ENCODE results near the gene FAM227A.
"Not testable (repeated sequence)": the region's sequence is repeated elsewhere in the genome, so short reads cannot be mapped to it uniquely, and the experiment has no call there.

FAM227A gene

DNA sequence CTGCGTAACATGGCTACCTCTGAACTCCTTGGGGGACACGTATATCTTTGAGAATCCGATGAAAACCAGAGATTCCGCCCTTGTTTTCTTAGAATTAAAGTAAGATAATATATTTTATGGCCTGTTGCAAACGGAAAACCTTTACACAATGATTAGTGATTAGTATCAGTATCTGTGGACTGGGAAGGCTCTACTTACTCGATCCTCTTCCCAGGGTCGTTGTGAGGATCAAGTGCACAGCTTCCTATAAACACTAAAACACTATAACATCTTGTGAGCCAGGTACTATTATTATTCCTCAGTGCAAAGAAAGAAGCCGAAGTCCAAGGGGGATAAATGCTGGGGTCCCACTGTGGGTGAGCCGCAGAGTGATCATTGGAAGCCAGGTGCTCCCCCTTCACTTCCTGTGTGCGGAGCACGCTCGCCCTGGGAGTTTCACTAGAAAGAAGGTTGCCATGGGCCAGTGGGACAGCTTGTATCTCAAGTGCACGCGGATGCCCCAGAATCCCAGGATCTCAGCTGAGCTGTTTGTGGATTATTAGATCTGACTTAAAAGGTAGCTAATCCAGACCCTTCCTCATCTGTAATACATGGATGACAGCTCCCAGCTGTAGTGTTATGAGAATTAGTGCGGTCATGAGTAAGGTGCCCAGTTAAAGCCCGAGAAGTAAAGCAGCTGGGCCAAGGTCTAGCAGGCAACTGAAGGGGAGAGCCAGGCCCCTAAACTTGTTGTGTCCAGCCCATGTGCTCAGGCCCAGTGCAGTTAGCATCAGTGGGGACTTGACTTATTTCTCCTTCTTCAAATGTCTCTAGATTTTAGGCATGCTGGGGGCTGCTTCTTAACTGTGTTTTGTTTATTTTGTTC is 1.1 kb upstream of the FAM227A start:
- no peak for DNase-seq

DNA sequence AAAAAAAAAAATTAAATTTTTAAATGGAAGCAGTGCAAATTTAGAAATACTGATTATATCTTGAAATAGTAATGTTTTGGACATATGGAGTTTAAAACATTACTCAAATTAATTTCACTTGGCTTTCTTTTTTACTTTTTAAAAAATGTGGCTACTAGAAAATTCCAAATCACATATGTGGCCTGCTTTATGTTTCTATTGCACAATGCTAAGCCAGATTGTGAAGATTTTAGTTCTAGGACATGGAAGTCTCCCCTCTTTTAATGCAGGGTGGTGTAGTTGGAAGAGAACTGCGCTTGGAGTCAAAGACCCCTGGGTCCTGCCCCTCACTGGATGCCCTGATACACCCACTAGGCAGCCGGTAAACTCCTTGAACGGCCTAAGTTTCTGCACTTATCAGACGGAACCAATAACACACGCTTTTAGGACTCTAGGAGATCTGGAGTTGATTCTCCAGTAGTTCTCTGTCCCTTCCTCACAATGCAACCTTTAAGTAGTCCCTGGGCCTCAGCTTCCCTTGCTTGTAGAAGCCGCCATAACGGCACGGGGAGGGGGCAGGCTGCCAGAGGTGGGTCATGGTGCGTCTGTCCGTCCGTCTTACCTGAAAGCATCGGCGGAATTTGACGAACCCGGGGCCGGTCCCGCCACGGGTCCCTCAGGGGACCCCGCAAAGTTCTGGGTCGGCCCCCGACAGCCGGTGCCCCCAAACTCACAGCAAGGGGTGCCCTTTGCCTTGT is 505 bp downstream of the FAM227A start:
- no peak for DNase-seq

DNA sequence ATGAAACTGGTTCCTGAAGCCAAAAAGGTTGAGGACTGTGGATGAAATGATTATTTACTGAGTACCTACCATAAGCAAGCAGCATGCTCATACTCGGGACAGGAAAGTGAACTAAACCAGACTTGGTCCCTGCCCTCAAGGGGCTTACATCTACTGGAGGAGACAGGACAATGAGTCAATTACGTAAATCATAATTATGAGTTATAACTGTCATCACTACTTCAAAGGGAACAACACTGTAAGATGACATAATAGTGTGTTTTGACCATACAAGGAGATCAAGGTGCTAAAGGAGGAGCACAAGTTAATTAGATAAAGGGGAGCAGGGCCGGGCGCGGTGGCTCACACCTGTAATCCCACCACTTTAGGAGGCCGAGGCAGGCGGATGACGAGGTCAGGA is 2.5 kb downstream of the FAM227A start:
- no peak for DNase-seq

DNA sequence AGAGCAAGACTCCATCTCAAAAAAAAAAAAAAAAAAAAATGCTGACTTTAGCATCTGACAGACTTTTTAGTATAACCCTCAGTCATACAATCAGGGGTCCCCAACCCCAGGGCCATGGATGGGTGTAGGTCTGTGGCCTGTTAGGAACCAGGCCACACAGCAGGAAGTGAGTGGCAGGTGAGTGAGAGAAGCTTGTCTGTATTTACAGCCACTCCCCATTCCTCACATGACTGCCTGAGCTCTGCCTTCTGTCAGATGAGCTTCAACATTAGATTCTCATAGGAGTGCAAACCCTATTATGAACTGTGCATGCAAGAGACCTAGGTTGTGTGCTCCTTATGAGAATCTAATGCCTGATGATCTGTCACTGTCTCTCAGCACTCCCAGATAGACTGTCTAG is 3.3 kb downstream of the FAM227A start:
- no peak for DNase-seq

DNA sequence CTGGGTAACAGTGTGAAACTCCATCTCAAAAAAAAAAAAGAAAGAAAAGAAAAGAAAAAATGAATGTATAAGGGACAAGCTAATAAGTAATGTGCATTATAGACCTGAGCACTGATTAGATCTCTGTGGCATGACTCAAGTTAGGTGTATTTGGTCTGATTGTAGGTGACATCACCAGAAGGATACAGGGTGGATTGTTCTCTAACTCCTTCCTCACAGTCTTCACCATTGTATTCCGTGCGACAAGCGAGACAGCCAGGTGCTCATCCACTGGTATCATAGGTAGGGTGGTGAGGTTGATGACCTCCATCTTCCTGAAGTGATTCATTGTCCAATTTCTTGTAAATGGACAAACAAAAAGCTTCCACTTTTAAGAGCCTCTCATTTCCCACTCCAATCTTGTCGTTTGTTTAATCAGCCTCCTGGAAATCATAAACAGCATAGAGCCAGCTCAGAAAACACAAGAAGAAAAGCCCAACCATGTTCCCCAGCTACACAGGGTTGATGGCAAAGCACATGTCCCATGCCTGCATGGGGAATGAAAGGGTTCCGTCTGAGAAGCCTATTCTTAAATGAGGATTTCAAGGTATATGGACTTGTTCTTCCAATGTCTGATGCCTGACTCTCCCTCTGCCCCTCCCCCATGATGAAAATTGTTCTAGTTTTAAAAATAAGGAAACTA is 6.2 kb downstream of the FAM227A start:
- no peak for DNase-seq

DNA sequence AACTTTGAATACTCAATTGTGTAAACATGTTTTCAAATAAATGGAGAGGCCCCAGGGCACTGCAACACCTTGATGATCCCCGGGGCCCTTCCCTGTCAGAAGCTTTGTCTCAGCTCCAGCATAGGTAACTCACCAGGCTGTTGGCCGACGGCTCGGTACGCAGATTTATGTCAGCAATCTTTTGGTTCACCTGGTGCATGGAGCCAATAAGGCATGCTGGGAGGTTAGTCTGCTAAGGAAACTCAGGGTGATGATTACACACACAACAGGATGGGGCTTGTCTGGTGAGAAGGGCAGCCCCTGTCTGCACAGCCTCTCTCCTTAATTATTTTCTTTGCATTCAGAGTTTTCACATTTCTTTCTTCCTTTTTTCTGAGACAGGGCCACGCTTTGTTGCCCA is 10.8 kb downstream of the FAM227A start:
- no peak for DNase-seq

DNA sequence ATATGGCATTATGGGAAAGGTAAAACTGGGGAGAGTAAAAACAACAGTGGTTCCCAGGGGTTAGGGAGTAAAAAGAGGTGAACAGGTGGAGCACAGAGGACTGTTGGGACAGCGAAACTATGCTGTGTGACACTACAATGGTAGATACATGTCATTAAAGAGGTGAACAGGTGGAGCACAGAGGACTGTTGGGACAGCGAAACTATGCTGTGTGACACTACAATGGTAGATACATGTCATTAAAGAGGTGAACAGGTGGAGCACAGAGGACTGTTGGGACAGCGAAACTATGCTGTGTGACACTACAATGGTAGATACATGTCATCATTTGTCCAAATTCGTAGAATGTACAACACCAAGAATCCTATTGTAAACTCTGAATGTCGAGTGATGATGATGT is 11.9 kb downstream of the FAM227A start:
- not testable (repeated sequence) for DNase-seq

DNA sequence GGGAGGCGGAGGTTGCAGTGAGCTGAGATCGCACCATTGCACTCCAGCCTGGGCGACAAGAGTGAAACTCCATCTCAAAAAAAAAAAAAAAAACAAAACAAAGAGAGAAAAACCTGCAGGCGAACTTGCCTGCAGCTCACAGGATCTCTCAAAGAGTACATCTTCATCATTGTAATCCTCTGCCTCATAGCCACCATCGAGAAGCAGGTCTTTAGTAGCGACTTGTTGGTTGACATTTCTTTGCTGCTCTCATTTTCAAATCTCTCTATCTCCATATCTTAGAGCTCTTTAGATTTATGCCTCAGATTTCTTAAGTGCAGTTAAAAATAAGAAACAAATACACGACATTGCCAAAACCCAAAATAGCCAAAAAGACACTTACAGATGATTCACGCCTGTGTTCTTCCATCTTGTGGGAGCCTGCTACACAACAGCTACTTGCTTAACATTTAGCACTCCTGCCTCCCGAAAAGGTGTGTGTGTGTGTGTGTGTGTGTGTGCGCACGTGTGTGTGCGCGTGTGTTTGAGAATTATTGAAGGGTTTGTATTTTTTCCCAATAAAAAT is 14.6 kb downstream of the FAM227A start:
- no peak for DNase-seq

DNA sequence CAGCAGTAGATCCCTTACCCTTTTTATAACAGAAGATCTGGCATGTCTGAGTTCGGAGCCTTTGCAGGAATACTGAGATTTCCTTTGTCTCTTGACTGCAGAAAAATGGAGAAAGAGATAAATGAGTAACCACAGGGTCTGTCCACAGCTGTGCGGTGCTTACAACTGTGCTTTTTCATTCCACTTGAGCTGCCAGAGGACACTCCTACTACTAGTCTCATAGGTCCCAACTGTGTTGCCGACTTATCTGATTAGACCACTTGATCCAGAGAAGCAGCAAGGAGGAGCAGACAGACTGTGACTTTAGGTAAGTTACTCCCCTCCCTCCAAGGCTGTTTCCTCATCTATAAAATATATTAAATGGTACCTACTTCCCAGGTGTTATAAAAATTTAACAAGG is 17.5 kb downstream of the FAM227A start:
- DNase-seq: no peak

DNA sequence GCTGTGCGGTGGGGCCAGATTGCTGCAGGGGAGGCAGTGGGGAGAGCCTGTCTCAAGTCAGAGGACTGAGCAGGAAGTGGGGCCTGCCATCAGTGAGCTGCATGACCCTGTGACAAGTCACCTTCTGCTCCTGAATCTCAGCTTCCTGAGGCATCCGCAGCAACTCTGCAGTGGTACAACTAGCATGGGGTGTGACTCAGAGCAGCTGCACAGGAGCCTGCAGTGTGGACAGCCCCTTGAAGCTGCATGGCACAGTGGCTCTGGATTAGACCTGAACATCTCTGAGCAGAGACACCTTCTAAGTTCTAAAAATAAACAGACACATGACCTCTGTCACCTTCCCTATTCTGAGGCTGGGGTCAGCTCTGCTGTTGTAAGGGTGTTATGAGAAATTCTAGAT is 18.0 kb downstream of the FAM227A start:
- no peak for DNase-seq

DNA sequence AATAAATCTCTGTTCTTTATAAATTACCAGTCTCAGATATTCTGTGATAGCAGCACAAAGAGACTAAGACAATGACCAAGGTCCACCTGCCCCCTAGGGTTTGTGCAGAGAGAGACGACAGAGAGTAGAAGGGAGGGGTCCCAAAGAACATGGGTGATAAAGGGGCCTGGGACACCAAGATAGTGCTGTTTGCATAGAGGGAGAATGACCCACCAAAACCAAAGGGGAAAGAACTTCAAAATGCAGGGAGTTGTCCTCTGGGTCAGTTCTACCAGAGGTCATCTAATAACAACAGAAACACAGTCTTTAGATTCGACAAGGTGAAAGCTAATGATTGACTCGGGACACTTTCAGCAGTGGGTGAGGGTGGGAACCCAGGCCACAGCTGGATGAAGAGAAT is 23.7 kb downstream of the FAM227A start:
- DNase-seq: no peak

DNA sequence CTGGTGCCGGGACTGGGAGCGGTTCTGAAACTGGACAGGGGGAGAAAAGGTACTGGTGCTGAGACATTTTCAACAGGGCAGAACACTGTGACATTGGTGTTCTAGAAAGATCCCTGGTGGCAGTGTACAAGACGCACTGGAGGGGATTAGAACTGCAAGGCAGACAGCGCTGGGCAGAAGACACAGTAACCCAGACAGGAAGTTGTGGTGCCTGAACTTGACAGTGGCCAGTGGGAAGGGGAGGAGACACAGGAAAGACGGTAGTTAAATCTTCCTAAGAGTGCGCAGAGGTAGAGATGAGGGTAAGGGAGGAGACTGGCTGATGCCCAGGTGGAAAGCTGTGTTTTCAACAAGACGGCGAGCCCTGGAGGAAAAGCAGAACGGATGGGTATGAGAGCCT is 24.5 kb downstream of the FAM227A start:
- no peak for DNase-seq

DNA sequence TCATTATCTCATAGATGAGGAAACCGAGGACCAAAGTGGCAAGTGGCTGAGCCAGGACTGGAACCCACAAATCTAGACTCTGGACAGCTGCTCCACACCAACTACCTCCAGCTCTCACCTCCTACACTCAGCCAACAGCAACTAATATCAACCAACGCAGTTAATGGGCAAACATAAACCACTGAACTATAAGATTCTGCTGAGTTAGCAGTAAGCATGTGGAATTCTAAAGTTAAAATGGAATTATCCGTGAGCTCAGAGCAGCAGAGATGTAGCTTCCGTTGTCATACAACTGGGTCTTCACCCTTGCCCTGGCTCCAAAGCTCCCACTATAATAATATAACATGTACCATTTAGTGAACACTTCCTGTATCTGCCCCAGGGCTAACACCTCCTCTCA is 27.1 kb downstream of the FAM227A start:
- no peak for DNase-seq

DNA sequence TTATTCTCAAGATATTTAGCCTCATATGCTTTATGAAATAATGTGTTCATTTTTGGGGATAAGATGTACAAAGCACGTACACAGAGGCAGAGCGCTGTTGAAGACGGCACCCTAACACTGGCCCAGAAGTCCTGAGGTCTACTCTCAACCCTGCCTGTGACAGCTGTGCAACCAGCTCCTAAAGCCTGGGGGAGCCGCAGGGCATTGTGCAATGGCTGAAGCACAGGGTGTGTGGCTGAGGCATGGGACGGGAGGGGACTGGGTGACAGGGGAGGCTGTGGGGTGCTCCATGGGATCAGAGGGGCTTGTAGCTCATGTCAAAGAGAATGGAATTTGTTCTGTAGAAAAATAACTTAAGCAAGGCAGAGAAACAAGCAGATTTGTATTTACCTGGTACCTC is 27.7 kb downstream of the FAM227A start:
- DNase-seq: no peak

DNA sequence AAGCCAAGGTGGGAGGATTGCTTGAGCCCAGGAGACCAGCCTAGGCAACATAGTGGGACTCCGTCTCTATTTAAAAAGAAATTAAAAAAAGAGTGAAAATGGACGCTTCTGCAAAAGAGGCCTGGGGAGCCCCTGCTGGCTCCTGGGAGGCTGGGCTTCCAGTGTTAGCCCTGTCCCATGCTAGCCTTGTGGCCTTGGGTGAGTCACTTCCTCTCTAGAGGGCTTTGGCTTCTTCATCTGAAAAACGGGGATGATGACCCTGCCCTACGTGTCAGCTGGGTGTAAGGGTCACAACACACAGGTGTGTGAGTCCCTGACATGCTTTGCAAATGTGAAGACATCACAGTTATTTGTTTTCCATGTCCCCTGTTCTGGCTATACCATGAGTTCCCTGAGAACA is 32.8 kb downstream of the FAM227A start:
- DNase-seq: no peak

DNA sequence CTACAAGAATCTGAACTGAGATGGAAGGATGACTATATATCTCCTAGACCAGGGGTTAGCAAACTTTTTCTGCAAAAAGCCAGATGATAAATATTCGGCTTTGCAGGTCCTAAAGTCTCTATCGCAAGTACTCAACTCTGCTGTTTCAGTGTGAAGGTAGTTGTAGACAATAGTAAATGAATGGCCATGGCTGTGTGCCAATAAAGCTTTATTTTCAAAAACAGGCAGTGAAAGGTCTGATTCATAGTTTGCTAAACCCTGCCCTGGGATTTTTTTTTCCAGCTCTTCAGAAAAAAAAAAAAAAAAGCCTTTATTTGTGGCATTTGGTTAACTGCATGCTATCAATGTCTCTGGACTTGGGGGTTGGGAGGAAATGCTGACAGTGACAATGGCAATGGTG is 37.5 kb downstream of the FAM227A start:
- no peak for DNase-seq

DNA sequence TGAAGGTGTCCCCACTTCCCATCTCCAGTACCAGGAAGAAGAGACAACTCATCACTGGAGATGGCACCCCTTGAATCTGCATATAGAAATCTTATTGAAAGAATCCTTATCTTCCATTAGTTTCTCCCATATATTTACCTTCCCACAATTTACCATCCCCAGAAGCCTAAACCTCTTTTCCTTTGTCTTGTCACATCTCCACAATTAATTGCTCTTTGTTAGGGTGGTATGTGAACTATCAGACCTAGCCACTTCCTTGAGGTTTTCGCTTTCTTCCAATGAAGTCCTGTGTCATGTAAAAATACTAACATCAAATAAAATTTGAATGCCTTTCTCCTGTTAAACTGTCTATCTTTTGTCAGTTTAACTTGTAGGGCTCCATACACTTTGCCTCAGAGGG is 37.9 kb downstream of the FAM227A start:
- no peak for DNase-seq

DNA sequence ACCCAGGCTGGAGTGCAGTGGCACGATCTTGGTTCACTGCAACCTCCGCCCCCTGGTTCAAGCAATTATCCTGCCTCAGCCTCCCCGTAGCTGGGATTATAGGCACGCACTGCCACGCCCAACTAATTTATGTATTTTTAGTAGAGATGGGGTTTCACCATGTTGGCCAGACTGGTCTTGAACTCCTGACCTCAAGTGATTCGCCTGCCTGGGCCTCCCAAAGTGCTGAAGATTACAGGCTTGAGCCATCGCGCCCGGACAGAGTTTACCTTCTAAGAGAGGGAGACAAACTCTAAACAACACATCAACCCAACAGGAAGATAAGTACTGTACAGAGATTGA is 41.2 kb downstream of the FAM227A start:
- DNase-seq: not testable (repeated sequence)

DNA sequence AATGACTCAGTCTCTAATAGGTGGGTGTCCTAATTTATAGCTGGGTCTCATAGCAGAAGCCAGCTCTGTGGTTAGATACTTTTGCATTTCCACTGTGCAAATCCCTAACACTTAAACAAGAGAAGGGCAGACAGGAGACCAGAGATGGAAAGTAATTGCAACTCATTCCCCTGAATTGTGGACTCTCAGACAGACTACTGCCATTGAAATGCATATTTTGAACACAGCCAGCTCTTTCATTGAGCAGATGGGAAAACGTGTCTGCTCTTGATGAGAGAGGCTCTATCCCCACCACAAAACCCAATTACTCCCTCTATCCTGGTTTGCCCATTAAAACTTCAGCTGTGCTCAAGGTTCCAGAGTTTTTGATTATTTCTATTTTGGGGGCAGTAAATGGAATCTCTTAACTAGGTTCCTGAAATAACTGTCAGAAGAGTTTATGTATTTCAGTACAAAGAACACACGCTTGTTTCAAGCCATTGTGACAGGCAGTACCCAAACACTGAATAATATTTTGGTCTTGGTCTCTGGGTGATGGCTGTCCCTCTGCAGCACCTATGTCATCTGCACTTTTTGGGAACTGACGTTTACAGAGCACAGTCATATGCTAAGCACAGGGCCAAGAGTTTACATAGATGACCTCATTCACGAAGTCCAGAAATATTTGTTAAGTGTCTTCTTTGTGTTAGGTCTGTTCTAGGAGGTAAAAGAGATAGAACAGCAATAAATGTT is 41.7 kb downstream of the FAM227A start:
- DNase-seq: no peak

DNA sequence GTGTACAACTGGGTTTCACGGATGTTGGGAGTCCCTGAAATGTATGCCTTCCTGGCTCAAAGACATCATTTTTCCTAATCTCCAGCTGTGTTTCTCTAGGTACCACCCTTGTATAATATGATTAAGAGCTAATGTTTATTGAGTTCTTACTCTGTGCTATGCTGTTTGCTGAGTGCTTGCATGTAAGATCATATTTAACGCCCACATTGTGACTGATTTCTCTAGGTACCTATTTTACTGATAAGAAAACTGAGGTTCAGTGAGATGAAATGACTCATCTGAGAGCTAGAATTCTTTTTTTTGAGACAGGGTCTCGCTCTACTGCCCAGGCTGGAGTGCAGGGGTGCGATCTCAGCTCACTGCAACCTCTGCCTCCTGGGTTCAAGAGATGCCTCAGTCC is 42.6 kb downstream of the FAM227A start:
- no peak for DNase-seq

DNA sequence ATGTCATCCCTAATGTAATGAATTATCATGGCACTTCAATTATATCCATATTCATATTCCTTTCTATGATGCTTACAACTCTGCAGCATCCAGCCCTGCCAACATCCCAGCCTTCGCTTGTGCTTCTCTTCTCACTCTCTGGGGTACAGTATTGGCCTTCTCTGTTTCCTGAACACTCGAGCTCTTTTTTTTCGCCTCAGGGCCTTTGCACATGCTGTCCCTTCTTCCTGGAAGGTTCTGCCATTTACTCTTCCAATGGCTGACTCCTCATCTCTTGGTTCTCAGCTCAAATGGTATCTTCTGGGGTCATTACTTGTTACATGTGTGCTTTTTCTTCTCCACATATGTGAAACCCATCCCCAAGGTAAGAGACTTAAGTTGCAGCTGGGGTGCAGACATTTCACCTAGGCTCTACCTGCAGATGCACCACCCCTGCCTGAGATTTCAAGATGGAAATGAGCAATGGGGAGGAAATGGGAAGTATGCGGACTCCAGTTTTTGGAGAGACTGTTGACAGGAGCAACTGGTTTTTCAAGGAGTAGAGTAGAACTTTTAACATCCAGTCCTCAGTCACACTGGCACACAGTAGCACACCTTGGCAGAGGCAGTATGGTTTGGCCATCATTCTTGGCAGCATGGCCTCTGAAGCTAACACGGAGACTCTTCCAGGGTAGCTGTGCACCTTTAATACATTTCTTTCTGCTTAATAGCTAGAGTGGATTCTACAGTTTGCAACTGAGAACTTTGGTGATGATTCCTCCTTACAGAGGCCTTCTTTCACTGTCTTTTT is 43.8 kb downstream of the FAM227A start:
- DNase-seq: no peak

DNA sequence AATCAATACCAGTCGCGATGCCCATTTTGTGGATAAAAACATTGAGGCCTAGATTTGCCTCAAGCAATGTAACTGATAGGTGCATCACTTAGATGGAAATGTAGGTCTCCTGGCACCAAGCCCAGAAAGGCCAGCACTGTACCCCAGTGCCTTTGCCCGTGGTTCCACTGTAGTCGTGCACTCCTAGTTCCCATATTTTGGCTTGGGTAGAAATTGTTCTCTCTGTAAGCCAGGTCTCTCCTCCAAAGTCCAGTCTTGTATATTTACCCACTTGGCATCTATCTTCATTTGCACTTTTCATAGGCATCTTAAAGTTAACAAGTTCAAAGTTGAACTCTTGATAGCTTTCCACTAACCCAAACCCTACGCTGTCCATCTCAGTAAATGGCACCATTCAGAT is 44.6 kb downstream of the FAM227A start:
- no peak for DNase-seq

All from NCI-H2081 treated with DMSO at 0.1 percent for 48 hours (cell line).